HG02571 (cell line): ENCODE results near the gene HERC2.
"Not testable (repeated sequence)": the region's sequence is repeated elsewhere in the genome, so short reads cannot be mapped to it uniquely, and the experiment has no call there.

ENCODE experiments used
- ATAC-seq: cut with Tn5 transposase; IDR thresholded peaks from one replicate; pipeline ENCODE4 v1.9.1; 2021; ENCODE audit warnings: mild to moderate bottlenecking, moderate library complexity; ENCODE audit not compliant: unreplicated experiment

HERC2 gene

DNA sequence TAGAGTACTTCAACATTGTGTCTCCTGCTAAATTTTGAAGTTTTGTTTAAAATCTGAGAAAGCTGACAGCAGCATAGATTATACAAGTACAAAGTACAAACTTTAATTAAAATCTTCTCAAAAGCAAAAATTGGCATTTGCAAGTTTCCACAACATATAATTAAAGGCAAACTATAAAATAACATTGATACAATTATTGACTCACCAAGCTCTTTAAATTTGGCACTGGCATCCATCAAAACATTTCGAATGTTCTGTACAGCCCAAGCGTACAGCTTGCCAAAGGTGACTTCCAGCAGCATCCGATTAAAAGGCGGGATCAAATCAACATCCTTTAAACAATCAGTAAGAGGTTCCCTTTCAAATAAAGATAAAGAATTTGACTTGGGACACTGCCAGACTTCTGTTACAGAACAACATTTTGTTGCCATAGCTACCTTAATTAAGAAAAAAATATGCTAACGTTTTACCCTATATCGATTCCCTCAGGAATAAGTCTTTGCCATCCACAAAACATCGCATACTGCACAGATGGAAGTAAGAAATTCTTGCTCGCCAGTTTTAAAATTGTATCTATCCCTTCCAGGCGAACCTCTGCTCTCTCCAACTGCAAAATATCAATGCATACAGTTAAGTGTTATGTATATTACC is 92.9 kb downstream of the HERC2 start:
- ATAC-seq = not testable (repeated sequence)

DNA sequence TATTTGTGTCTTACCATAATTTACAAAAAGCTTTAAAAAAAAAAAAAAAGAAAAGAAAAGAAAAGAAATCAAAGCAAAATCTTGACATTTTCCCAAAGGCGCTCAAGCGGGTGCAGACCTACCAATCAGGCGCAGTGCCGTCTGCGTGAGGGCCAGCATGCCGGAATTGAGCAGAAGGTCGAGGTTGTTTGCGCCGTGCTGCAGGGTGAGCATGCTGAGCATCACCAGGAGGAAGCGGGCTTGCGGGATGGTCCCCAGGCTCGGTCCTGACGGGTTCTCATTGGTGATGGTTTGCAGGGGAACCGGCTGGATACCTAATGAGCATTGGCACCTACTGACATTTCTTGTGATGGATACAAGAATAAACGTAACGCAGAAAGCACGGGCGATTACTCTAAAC is 93.9 kb downstream of the HERC2 start:
- no peak for ATAC-seq

DNA sequence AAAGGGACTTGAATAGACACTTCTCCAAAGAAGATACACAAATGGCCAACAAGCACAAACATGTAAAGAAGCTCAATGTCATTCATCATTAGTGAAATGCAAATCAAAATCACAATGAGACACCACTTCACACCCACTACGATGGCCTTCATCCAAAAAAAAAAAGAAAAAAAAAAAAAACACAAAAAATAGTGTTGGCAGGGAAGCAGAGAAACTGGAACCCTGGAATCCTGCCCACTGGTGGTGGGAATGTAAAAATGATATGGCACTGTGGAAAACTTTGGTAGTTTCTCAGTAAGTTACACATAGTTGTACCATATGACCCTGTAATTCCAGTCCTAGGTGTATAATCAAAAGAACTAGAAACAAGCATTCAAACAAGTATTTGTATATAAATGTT is 94.7 kb downstream of the HERC2 start:
- ATAC-seq = not testable (repeated sequence)

DNA sequence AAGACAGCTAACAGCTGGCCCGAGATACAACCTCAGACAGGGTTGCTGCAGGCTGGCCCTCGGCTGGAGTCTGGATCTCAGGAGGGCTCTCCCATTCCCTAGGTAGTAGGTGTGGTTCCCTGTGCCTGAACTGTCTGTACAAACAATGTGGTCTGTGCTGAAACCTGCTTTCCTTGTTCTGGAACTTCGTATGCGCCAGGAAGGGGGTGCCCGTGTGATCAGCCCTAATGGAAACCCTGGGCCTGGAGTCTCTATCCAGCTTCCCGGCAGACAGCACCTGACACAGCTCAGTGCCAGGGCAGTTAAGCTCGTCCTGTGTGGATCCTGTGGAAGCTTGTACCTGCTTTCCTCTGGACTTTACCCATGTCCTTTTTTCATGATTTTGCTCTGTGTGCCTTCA is 99.4 kb downstream of the HERC2 start:
- ATAC-seq = not testable (repeated sequence)

DNA sequence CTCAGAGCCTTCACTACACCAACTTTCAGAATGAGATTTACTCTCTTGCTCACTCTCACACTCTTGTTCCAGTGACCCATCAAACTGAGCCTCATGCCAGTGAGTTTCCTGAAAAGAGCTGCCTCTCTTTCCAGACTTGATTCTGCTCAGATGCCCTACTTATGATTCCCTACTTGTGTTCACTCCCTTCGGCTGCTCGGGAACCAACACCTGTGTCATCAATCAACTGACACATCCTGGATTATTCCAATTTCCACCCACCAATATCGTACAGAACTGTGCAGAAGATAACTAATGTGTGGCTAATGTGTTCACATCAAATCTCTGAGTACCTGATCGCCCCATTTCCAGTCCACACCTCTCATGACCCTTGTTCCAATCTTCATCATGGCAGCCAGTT is 100.3 kb downstream of the HERC2 start:
- ATAC-seq = not testable (repeated sequence)

DNA sequence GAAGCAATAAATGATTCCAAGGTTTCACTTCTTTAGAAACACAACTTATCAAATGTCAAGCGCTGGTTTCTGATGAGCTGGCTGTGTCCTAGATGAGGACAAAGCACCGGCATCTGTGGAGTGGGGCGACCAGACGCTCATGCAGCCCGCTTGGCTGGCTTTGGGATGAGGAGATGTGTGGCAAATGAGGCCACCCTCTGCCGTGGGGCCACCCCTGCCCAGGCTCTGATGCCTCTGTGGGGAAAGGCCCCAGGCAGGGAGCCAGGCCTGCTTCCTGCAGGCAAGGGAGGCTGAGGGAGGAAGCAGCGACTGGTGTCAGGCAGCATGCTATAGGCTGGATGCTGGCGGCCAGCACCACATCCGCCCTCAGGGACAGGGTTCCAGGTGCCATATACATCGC is 102.9 kb downstream of the HERC2 start:
- ATAC-seq = no peak

DNA sequence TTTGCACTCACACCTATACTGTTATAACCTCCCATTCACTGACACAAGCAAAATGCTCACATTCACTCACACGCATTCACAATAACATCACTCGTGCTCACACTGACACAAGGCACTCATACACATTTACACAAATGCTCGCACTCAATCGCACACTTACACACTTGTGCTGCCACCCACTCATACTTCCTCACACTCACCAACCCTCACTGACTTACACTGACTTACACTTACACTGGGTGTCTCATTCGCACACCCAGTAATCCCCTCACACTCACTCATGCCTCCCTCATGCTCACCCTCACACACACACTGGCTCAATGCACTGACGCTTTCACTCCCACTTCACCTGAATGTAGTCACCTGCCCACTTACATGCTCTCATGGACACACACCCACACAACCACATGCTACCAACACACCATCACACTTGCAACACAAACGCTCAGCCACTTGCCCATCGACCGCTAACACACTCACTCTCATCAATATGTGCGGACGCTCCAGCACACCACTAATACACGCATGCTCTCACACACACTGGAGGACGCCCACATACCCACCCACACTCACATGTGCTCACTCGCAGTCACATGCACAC is 104.9 kb downstream of the HERC2 start:
- not testable (repeated sequence) for ATAC-seq

DNA sequence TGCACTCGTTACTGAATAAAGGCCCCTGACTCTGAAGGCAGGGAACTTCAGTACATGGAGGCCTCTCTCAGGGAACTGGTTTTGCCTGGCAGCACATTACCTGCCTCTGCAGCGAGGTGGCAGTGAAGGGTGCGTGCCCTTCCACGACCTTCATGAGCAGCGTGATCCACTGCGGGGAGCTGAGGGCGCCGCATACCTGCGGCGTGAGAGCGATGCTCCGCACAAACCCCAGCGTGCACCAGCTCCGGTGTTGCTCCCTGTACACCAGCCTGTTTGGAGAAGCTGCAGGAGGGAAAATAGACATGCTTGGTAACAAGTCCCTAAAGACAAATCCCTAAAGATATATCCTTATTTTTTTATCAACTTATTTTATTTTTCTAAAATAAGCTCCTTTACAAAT is 106.5 kb downstream of the HERC2 start:
- ATAC-seq = not testable (repeated sequence)

DNA sequence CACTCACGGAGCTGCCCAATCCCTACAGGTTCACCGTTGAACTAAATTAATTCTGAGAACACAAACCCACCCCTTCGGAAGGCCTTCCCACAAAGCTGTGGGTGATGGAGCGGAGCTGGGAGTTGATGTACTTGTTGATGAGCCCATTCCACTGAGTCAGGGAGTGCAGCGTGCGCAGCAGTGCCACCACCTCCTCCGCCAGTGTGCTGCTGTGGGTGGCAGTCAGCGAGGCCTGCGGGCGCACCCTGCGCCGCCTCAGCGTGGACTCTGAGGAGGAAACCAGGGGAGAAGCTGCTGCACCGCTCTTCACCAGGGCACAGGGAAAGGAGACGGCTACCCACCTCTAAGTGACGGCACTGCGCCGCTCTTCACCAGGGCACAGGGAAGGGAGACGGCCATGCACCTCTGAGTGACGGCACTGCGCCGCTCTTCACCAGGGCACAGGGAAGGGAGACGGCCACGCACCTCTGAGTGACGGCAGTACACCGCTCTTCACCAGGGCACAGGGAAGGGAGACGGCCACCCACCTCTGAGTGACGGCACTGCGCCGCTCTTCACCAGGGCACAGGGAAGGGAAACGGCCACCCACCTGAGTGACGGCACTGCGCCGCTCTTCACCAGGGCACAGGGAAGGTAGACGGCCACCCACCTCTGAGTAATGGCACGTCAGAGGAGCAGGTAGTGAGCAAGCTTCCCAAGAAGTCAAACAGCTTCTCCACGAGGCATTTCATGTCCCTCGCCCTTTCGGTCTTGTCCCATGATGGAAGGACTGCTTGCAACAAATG is 107.8 kb downstream of the HERC2 start:
- ATAC-seq = not testable (repeated sequence)

DNA sequence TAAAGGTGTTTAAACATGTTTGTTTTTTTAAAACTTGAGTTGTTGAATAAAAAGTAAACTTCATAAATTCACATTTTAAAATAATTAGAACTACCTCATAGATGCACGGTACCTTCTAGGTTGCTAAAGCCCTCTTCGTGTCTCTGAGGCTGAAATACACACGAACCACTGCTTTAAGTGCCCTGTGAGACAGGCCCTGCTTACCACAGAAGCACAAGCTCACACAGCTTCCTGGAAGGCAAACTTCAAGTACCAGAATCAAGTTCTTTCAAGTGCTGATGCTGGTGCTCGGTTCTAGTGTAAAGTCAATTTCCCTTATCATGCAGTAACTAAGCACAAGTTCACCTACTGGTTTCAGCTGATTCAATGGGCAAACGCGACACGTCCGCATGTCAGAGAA is 108.6 kb downstream of the HERC2 start:
- ATAC-seq = not testable (repeated sequence)

DNA sequence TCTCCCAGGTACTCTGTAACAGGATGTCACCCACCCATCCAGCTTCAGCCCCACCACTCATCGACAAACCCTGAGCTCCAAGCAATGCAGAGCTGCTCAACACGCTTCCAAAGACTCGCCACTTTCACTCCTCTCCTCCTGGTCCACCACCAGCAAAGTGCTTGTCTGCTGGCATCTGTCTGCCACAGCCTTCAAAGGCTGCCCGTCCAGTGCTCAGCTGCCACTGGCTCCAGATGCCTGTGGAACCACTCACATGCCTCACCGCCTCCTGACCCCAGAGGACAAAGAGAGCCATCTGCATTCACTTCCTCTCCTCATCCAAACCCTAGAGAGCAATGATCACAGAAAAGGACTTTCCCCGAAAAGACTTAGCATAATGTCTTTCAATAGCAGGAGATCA is 113.4 kb downstream of the HERC2 start:
- no peak for ATAC-seq

DNA sequence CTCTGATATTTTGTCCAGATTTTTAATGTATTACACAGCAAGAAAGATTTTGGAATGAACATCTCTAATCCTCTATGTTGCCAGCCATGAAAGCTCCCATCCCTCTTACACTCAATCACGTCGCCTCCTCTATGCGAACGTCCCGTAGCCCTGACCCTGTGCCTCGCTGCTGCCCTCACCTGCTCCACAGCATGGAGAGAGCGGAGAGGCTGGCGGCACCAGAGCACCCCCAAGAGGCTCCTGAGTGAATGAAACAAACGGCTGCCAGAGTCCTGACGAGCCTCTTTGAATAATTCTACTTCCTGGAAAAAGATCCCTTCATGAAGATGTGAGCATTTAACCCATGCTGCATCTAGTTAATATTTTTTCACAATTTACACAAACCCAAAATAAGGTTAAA is 116.3 kb downstream of the HERC2 start:
- not testable (repeated sequence) for ATAC-seq

DNA sequence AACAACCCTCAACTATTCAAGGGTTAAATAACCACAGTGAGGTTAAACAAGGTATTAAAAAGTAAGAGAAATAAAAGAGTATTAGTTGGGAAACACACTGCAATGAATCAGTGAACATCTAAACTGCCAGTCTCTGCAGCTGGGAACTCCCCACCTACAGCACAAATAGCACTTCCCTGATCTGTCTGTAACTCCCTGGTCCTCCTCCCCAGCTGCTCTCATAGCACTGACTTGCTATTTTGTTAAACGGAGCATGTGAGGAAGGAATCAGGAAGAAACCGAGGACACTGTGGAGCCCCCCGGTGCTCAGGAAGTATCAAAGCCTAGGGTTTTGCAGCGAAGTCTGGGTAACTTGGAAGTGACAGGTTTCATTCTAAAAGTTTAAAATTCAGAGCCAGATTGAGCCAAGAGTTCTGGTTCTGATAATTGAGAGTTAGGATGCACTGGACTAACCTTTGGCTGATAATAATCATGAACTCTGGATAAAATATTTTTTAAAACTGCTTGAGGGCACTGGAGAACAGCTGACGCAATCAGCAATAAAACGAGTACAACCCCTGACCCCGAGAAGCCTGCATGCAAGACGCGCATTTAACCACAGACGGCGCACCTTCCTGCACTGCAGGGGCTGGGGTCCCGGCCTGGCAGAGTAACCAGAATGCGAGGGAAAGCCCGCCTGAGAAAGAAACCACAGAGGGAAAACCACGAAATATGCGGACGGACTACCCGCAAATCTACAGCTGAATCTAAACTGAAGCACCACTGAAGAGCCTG is 118.7 kb downstream of the HERC2 start:
- ATAC-seq = not testable (repeated sequence)

DNA sequence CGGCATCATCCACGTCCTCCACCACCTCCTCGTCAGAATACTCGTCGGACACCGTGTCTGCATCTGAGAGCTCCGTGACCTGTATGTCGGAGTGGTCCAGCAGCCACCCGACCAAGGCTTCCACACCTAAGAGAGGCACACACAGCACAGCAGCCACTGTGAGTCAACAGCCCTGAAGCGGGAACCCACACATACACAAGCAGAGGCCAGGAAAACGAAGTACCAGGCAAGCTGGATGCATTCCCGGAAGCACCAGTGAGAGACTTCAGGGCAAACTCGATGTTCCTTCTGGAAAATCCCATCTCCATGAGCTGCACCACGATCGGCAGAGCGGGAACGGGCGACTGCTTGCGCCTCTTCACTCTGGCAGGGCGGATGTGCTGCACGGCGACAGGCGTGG is 119.9 kb downstream of the HERC2 start:
- not testable (repeated sequence) for ATAC-seq

DNA sequence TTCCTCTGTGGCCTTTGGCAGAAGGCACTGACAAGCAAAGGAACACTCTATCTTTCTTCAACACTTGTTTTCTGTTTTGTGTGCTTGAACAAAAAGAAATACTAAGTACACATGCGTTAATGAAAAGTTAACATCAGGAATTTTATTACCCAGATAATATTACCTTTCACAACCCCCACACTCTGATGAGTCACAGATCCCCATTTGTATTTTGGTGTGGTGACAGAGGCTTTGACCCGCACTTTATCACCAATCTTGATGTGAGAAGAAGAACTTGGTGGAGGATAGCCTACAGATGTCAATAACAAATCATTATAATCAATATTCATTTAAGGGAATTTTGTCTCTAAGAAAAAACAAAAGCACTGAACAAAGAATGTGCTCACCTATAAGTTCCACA is 123.8 kb downstream of the HERC2 start:
- ATAC-seq = not testable (repeated sequence)

DNA sequence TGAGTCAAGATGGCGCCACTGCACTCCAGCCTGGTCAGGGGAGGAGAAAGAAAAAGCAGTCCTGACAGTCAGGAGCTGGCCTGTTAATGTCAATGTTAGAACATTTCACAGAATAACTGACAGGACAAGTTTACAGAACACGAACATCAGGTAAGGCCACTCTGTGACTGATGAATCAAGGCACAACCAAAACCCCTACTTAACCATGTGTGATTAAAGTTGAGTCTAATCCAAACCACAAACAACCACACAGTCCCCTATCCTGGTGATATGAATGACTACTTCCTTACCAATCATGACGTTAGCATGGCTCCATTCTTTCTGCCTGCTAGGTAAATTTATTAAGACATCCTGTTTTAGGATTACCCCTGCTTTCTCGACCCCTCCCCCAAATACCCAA is 124.3 kb downstream of the HERC2 start:
- ATAC-seq = not testable (repeated sequence)

DNA sequence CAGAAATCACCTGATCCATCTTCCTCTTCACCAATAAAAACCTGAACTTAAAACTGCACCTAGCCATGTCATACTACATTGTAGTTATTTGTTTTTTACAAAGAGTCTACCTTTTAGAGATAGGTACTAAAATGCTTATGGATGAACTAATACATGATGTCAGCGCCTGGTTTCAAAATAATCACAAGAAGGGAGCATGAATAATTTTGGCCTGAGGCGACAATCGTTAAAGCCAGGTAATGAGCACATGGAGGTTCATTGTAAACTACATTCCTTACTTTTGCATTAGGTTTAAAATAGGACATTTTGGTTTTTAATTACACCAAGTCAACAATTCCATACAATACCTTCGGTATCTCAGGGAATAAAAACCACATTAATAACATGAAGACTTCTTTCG is 125.4 kb downstream of the HERC2 start:
- not testable (repeated sequence) for ATAC-seq

DNA sequence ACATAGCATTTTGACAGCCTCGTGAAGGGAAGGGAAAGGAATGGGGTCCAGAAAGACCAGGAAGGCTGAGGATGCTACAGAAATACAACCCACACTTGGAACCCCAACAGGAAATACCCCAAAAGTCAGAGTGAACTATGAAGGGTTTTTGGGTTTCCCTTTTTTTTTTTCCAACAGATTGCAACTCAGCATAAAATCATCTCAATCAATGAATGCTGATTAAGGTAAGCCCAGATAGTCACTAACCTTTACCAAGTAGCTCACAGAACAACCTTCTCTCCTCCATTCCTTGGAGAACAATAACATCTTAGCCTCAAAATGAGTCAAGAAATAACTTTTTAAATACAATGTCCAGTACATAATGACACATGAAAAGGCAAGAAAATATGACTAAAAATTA is 129.2 kb downstream of the HERC2 start:
- no peak for ATAC-seq

DNA sequence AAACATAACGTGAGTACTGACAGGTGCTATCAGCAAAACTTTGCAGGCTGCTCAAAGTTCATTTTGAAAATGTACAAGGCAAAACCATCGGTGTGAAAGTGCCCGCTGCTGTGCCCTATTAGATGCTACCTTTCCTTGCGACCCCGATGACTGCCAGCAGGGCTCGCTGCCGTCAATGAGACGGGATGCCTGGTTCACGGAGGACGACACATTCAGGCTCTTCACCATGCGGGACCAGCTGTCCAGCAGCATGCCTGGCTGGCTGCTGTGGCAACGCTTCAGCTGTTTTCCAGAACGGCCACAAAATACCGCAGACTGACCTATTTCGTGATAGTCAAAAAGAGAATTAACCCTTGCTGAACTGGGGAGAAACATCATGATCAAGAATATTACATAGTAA is 130.1 kb downstream of the HERC2 start:
- no peak for ATAC-seq

DNA sequence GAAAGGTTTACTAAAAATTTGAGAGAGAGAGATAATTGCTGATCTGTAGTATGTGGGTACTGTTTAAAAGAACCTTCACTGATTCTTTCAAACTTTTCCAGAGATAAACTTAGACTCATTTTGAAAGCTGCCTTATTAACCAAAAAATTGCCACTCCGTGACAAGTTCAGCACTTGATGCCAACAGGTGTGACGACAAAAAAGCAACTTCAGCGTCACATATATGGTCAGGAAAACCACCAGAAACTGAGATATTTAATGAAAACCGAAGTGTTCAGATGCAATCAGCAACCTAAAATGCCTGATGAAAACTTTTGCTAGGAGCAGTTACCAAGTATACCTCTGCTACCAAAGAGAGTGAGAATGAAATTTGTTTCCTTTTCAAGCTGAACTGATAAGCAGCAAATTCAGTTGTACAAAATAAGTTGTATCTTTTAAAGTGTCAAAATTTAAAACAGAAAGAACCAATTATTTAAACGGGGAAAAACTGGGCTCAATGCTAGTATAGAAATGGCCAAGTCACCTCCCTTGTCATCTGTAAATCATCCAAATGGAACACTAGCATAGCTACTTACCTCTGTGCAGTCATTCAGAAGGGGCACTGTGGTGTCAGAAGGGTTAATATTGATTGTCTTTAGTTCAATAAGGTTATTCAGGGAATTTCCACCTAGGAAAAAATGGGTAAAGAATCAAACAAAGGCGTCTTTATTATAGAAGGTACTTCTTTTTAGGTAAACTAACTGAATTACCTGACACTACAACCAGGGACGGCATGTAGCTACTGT is 131.4 kb downstream of the HERC2 start:
- ATAC-seq = no peak
